Measurements from ENCODE around the gene KLHL7.

- TF ChIP-seq CTCF (IDR thresholded peaks at IDR 0.05; ENCODE audit: insufficient read depth, low read depth, low read length) = no peak
- TF ChIP-seq EZH2 (IDR thresholded peaks at IDR 0.05; ENCODE audit: insufficient read depth, low read length) = no peak
These were observed 655 bp downstream of the KLHL7 start for GRCh38 chr7:23106057-23106822.

All from astrocyte (in vitro differentiated cells and primary cell).